CD4-positive, alpha-beta T cell treated with Interleukin-6 at 100 ng/mL for 8 hours (primary cell): Measurements from ENCODE around the gene SLC25A1.
A peak's percentile ranks its signal among the peaks of the same experiment; 100 is the strongest.

ENCODE experiments used
- DNase-seq: peaks from one replicate; pipeline ENCODE4 v3.0.0-alpha.2; 2020; ENCODE audit warnings: mixed read lengths, low spot score

SLC25A1 gene

GRCh38 chr22:19178657-19179496 lies at the start of gene SLC25A1:
TSS of gene SLC25A1 (minus strand) at chr22:19178736. CDS start at chr22:19178673, 63 bp downstream.
- peak; percentile 83 for DNase-seq

GRCh38 chr22:19228179-19228578 lies 49.6 kb upstream of the SLC25A1 start:
- no peak for DNase-seq

- DNase-seq: no peak
Observed at GRCh38 chr22:19226428-19226827, 47.9 kb upstream of the SLC25A1 start.

- no peak for DNase-seq
Observed at GRCh38 chr22:19225560-19225959, 47.0 kb upstream of the SLC25A1 start.

GRCh38 chr22:19224985-19225384 lies 46.4 kb upstream of the SLC25A1 start:
- no peak for DNase-seq

GRCh38 chr22:19224557-19224956 lies 46.0 kb upstream of the SLC25A1 start:
- DNase-seq: no peak

GRCh38 chr22:19223617-19224016 lies 45.1 kb upstream of the SLC25A1 start:
- DNase-seq: no peak

- no peak for DNase-seq
Observed at GRCh38 chr22:19223110-19223509, 44.6 kb upstream of the SLC25A1 start.

GRCh38 chr22:19222242-19223005 lies 43.9 kb upstream of the SLC25A1 start:
- DNase-seq: no peak

- no peak for DNase-seq
Observed at GRCh38 chr22:19220867-19221266, 42.3 kb upstream of the SLC25A1 start.

GRCh38 chr22:19218541-19219233 lies 40.2 kb upstream of the SLC25A1 start:
- no peak for DNase-seq

GRCh38 chr22:19216579-19216978 lies 38.0 kb upstream of the SLC25A1 start:
- no peak for DNase-seq

GRCh38 chr22:19215360-19215759 lies 36.8 kb upstream of the SLC25A1 start:
- no peak for DNase-seq

GRCh38 chr22:19214078-19214473 lies 35.5 kb upstream of the SLC25A1 start:
- DNase-seq: no peak

GRCh38 chr22:19213442-19214077 lies 35.0 kb upstream of the SLC25A1 start:
- no peak for DNase-seq

GRCh38 chr22:19213001-19213400 lies 34.5 kb upstream of the SLC25A1 start:
- no peak for DNase-seq

GRCh38 chr22:19212302-19212870 lies 33.9 kb upstream of the SLC25A1 start:
- no peak for DNase-seq

GRCh38 chr22:19210188-19210587 lies 31.7 kb upstream of the SLC25A1 start:
- no peak for DNase-seq

- DNase-seq: no peak
Observed at GRCh38 chr22:19208287-19208847, 29.8 kb upstream of the SLC25A1 start.

GRCh38 chr22:19207884-19208283 lies 29.3 kb upstream of the SLC25A1 start:
- DNase-seq: no peak

- DNase-seq: no peak
Observed at GRCh38 chr22:19207401-19207808, 28.9 kb upstream of the SLC25A1 start.
